HG02588 (cell line): ENCODE measurements around the gene IQCM.
A peak's percentile ranks its signal among the peaks of the same experiment; 100 is the strongest.

Experiments used
- ATAC-seq: cut with Tn5 transposase; IDR thresholded peaks from one replicate; pipeline ENCODE4 v1.9.1; 2021; ENCODE audit warnings: mild to moderate bottlenecking, moderate library complexity; ENCODE audit not compliant: unreplicated experiment

IQCM gene

DNA sequence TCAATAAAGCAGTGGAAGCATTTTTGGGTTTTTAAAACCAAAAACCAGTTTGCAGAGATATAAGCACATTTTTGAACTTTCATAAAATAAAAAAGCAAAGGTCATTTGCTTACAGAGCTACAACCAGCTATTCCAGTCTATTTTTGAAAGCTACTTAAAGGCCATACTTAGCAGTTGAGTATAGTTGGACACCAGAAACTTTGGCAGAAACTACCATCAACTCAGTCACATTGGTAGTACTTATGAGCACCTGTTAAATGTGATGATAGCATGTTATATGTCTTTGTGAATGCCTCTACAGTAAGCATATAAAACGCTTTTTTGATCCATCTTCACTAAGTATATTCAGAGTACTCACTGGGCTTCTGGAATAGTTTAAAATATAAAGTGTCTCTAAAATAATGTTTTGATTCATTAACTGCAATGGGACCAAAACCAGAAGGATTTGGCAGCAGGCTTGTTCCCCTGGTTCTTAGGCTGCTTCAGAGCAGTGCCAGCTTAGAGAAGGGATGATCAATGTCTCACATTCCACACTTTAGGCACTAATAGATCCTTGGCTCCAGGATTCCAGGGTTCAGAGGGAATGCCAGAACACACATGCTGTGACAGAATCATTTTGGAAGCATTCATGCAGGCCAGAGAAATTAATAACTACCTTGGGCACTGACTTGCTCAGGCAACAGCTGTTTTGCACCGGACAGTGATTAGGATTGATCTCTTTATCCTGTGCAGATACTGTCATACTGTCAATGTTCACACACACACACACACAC lies 103.9 kb downstream of the IQCM start:
- ATAC-seq: no peak

DNA sequence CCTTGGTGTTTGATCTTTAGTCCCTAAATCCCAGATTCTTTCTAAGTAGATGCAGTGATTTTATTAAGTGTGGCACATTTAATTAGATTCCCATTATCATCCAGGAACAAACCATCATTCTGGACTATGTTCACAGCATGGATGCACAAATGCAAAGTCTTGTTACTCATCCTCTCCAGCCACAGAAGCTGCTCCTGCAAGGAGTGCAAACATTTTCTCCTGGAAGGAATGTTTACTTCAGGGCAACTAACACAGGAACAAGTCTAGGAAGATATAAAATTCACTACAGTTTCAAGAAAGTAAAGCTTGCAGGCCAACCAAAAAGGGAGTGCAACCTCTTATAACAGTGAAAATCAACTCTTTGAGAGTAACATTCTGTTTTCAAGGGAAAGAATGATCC lies 106.0 kb downstream of the IQCM start:
- ATAC-seq: no peak

DNA sequence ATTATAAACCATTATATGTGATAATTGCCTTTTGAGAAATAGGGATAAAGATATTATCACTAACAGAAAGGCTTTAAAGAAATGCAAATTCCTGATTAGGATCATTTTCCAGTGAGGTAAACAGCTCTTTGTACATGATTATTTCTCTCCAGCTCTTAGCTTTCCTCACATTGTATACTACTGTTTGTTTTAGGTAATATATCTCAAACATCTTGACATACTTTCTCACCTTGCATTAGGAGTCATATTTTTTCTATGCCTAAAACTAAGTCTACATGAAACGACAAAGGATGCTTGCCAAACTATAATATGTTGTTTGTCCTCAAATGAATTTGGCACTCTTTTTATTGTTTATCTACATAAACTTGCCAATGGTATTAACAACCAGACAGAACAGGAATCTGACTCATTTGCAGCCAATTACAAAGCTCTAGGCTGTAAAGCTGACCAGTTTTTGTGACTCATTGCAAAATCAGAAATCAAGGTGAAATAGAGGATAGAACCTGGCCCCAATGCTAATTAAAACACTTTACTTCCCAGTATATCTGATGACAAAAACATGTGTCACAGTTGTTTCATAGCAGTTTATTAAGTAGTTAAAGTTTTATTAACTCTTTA lies 107.0 kb downstream of the IQCM start:
- ATAC-seq: no peak

DNA sequence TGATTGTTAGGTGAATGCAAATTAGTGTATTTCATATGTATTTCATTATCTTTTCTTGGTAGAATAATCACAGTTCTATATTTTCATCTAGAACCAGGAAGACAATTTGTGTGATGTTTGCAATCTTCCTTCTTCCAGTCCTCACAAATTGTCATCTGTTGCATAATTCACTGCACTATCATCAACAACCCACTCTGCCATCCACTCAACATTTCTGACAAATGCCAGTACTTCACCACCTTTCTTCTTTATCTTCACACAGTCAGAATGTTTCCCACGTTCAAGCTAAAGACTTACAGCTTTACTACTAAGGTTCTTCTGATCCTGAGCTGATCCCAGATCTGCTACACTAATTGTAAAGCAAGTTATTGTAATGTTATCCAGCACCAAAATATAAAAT lies 107.8 kb downstream of the IQCM start:
- ATAC-seq: no peak

DNA sequence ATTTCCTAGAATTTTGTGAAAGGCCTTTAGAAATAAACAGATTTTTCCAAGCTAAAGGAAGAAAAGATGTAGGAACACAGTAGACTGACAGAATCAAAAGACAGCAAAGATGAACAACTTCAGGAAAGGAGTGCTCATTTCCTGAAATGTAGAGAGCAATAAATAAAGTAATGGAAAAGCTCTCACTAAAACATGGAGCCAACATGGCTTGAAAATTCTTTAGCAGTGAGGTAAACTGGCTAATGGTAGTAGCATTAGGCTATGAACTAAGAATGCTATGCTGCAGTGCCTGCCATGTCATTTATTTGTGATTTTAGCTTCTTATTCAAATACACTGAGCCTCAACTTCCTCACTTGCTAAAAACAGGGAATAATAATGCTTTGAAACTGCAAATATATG lies 108.7 kb downstream of the IQCM start:
- ATAC-seq: no peak

DNA sequence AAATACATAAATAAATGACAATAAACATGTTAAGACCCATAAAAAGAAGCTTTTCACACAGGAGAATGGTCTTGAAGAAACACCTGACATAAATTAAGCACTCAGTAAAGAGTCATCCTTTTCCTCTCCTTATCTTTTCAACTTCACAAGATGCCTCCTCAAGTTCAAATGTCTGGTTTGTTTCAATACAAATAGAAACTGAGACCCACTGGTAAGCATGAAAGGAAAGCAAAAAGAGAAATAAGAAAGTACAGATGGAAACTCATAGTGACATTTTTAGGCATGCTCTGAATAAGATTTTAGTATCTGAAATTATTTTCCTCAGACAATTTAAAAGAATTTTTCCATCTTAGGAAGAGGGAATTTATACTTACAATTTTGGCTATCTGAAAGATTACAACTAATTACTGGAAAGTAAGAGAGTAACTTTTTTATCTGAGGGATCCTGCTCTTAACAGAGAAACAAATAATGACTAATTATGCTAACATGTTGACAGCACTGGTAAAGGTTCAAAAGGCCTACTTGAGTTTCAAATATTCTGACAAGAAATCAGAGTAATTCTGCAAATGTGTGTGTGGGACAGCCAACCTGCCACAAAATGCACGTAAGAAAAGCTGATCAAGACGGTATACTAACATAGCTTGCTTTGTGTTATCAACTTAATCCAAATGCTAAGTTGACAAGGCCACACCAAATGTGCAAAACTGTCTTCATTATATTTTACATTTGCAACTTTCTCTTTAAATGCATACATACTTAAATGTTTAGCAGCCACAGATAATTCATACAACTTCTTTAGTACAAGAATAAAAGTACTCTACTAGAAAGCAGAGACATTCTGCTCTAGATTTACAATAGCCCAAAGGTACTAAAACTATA lies 113.0 kb downstream of the IQCM start:
- no peak for ATAC-seq

DNA sequence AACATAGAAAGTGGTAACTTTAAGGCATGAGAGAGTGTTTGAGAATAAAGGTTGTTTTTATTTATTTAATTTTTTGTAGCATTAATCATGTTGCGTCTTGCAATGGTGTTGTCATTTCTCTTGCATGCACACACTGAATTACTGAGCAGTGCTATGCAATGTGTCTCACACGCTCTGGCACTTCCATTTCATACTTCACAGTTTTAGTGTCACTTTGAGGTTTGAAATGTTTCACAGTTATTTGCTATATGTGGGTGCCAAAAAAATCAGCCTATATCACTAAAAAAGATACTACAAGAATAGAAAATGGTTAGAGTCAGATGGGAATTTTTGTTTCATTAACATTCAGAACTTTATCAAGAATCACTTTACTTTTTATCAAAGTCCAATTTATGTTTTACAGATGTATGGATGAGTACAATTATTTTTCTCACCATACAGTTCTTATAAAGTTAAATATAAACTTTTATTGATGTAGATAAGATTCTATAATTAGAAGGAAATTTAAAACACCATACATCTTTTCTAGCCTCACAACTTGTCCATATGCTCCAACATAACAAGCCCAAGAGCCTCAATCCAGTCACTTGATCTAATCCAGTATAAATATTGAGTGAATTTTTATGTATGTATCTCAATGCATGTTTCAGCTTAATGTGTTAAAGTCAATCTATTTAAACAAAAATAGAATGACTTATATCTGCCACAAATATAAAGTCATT lies 114.0 kb downstream of the IQCM start:
- ATAC-seq: no peak

DNA sequence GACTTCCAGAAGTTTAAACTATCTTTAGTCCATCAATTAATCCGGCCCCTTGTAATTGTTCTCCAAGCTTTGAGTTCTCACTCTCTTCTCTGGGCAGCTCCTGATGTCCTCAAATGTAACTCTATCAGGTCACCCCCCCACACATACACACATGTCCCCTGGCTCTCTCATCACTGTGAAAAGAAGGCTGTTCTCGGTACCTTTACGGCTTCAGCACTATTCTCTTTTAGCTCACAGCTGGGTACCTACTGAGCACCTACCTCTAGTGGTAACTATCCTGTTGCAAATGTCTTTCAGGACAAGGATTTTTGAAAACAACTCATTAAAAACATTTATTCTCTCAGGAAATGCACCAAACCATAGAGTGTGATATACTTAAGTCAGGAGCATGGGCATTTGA lies 115.4 kb downstream of the IQCM start:
- ATAC-seq: no peak

DNA sequence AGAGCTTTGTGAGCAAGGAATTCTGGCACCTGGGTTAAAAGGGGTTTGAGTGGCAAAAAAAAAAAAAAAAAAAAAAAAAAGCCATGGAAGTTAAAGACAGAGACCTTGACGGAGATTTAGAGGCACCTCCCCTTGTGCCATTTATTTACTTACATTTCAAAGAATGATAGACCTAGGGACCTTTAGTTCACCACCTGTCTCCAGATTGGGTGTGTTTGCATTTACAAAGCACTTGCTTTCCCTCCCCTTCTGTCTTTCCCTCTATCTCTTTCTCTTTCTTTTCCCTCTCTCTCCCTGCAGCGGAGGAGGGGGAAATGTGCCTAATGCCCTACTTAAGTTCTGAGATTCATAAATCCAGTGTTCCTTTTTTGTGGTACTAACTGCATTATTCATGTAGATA lies 116.0 kb downstream of the IQCM start:
- ATAC-seq: no peak

DNA sequence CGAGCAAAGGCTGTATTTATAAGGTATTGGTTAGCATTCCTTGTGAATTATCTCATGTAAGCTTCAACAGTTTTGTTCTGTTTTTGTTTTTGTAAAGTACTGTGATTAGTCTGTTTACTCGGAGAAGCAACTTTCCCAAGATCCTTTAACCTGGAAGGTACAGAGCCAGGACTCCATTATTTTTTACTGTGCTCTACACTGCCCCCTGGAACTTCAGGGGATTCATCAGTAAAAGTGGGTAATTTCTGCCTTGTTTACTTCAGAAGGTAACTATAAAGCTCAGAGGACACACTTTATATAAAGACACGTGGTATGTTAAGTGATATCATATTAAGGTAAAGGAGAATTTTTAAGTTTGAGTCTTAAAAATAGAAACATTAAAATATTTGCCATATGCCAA lies 124.9 kb downstream of the IQCM start:
- no peak for ATAC-seq

DNA sequence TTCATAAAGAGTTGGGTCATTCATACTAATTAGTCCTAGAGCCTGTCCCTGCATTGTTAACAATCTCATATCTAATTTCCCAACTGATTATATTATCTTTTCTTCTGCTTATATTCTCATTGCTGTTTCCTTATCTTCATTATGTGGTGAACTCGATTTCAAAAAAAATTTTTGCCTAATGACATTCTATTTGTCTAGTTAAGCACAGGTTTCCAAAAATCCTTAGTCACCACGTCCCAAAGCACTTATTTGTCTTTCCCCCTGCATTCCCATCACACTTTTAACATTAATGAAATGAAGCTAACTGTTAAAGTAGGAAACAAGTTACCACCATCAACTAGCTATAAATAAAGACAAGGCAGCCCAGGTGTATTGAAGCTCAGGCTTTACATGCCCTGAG lies 131.1 kb downstream of the IQCM start:
- ATAC-seq: no peak

DNA sequence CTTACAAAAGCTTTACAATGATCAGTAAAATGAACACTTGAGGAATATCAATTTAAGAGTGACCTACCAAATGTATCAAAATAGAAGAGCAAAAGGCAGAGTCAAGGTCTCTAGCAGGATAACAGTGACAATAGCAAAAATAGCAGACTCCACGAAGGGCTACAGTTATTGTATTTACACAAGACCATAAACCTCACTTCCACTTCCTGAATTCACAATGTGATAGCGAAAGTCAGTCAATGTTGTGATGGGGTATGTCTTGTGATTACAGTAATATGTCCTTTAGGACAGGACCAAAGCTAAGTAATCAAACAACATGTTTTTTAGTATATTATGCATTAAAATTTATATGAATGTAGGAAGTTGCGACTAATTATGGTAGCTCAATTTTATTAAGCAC lies 139.6 kb downstream of the IQCM start:
- ATAC-seq: peak; percentile 81

DNA sequence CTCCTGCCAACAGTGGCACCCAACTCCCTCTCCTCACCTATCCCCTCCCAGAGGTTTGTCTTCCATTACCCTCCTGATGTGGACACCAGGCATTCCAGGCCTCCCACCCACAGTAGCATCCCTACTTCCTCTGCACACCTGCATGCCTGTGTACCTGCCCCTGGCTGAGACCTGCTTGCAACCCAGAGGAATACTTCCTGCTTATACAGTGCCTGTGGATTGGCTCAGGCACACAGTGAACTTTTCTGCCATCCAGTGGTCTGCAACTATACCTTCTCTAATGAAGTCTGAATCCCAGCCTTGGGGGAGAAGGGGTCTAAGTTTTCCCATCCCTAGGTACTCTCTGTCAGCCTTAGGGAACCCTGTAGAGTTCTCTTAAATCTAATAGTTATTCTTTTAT lies 169.9 kb downstream of the IQCM start:
- no peak for ATAC-seq

DNA sequence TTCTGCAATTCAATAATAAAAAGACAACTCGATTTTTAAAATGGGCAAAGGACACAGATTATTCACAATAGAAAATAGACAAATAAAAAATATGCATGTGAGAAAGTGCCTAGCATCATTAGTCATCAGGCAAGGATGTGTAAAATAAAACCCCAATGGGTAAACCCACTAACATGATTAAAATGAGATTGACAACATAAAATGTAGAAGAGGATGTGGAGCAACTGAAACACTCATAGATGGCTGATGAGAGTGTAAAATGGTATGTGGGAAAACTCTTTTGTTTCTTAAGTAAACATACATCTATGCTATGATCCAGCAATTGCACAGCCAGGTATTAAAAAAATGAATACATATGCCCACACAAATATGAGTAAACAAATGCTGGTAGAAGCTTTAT lies 177.6 kb downstream of the IQCM start:
- no peak for ATAC-seq

DNA sequence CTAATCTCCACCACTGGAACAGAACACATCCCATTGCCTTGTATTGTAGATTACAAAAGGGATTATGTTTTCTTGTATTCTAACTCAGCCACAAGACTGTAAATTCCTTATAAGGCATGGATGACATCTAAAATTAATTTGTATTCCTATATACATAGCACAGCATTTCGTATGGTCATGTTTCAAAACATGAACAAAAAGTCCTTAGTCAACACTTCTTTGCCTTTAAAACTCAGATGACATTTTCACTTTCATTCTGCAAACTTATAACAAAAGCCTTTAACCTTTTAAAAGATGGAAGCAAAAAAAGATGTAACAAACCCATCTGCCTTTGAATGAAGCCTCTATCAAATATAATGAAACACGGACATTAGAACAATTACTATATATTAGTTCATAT lies 181.3 kb downstream of the IQCM start:
- no peak for ATAC-seq

DNA sequence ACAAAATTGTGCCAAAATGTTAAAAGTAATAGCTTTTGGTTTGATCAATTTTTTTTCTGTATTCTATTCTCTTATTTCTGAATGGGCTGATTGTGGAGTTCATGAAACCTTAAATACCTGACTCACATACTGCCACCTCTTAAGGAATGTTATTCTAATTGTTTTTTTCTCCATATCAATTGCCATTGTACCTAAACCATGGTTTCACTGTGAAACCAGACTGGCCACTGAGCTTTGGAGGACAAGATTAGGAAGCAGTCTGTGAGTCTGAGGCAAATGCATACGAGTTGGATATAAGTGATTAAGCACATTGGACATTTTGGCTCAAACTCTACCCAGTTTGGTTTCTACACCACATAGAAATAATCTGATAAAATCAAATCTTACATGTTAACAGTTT lies 184.0 kb downstream of the IQCM start:
- no peak for ATAC-seq

DNA sequence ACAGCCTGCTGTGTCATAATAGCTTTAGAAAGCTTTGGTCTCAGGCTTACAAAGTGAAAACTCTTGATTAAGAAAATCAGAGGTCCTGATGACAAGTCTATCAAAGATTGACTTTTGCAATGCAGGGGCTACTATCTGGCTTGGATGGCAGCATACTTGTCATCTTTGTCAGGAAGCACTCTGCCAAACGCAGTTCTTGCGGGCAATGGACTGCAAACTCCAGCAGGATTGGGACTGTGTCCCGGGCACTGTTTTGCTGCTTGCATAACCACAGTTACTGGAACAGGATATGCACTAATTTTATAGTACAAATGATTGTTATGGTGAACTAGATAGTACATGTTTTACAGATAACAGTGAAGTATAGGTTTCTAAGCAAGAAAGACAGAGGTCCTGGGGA lies 185.6 kb downstream of the IQCM start:
- ATAC-seq: no peak

DNA sequence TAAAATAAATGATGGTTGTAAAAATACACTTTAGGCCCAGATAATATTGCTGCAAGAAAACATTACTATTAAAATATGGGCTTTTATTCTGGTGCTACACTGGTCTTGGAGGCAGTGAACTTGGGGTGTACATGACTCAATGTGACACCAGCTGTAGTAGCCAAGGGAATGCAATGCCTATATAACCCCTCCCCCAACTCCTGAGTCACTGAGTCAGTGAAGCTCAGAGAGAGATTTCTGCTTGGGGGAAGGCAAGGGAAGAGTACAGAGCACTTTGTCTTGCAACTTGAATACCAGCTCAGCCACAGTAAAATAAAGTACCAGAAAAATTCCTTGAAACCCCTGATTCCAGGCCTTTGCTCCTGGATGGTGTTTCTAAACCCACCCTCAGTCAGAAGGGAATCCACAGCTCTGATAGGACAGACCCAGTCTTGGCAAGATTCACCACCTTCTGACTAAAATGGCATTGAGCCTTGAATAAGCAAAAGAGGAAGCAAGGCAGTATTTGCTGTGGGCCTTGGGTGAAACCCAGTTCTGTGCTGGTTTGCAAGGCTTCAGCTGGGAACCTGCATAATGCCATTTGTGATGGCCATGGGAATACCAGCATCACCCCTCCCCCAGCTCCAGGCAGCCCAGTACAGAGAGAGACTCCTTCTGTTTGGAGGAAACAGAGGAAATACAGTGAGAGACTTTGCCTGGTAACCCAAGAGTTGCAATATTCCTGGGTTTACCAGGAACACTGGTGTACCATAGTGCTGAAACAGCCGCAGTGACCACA lies 209.9 kb downstream of the IQCM start:
- ATAC-seq: no peak

DNA sequence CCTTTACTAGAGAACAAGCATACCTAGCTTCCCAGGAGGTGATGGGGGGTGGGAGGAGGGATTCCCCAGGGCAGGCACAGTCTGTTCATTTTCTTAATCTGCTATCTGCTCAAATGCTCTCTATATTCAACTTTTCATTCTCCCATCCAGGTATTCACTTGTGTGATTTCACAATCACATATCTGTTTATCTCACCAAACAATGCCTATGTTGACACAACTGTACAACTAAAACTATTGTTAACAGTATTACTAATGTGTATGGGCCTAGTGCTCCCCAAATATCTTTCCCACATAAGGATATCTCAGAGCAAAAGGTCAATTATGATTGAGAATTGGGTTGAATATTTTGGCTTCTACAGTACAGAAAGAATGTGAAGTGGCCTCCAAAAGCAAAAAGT lies 210.8 kb downstream of the IQCM start:
- no peak for ATAC-seq

DNA sequence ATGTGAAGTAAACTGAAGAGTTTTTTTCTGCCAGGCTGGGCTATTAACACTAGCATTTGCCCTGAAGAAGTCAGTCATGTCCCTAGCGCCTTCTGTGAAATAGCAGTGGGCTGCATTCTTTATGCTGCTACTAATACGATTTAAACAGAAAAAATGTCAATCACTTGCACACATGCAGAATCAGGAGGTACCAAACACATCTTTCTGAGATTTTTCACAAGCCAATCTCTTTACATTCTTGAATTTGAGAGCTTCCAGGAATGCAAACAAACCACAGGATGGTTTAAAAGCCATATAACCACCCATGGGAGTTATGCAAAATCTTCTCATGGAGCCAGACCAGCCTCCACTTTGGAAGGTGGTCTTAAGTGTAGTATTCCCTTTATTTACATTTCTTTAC lies 220.1 kb downstream of the IQCM start:
- no peak for ATAC-seq

DNA sequence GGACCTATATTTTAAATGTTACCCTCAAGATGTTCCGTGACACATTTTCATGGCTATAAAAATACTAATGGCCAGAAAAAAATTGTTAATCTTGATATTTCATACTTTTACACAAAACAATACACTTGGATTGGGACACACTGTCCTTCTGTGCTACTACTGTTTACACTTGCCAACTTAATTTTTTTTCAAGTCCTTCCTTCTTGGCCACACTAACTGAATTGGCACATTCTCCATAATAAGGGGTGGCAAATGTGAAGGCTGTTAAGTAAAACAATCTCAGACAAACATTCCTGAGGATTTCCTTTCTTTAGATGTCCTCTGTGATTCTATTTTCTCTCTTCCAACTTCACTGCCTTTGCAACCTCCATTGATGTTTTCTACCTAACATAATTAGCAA lies 225.8 kb downstream of the IQCM start:
- ATAC-seq: no peak
